ENCODE data around the gene AGBL1. TPM values are rescaled to one million over a fixed set of nuclear protein-coding genes. Genes with fewer than 3 reads are reported as not detected.

AGBL1 gene
- total and polyA plus RNA-seq, 2 experiments from 2014 or later: 0.03 TPM; not detected in 1

- TF ChIP-seq, protein P1, sequence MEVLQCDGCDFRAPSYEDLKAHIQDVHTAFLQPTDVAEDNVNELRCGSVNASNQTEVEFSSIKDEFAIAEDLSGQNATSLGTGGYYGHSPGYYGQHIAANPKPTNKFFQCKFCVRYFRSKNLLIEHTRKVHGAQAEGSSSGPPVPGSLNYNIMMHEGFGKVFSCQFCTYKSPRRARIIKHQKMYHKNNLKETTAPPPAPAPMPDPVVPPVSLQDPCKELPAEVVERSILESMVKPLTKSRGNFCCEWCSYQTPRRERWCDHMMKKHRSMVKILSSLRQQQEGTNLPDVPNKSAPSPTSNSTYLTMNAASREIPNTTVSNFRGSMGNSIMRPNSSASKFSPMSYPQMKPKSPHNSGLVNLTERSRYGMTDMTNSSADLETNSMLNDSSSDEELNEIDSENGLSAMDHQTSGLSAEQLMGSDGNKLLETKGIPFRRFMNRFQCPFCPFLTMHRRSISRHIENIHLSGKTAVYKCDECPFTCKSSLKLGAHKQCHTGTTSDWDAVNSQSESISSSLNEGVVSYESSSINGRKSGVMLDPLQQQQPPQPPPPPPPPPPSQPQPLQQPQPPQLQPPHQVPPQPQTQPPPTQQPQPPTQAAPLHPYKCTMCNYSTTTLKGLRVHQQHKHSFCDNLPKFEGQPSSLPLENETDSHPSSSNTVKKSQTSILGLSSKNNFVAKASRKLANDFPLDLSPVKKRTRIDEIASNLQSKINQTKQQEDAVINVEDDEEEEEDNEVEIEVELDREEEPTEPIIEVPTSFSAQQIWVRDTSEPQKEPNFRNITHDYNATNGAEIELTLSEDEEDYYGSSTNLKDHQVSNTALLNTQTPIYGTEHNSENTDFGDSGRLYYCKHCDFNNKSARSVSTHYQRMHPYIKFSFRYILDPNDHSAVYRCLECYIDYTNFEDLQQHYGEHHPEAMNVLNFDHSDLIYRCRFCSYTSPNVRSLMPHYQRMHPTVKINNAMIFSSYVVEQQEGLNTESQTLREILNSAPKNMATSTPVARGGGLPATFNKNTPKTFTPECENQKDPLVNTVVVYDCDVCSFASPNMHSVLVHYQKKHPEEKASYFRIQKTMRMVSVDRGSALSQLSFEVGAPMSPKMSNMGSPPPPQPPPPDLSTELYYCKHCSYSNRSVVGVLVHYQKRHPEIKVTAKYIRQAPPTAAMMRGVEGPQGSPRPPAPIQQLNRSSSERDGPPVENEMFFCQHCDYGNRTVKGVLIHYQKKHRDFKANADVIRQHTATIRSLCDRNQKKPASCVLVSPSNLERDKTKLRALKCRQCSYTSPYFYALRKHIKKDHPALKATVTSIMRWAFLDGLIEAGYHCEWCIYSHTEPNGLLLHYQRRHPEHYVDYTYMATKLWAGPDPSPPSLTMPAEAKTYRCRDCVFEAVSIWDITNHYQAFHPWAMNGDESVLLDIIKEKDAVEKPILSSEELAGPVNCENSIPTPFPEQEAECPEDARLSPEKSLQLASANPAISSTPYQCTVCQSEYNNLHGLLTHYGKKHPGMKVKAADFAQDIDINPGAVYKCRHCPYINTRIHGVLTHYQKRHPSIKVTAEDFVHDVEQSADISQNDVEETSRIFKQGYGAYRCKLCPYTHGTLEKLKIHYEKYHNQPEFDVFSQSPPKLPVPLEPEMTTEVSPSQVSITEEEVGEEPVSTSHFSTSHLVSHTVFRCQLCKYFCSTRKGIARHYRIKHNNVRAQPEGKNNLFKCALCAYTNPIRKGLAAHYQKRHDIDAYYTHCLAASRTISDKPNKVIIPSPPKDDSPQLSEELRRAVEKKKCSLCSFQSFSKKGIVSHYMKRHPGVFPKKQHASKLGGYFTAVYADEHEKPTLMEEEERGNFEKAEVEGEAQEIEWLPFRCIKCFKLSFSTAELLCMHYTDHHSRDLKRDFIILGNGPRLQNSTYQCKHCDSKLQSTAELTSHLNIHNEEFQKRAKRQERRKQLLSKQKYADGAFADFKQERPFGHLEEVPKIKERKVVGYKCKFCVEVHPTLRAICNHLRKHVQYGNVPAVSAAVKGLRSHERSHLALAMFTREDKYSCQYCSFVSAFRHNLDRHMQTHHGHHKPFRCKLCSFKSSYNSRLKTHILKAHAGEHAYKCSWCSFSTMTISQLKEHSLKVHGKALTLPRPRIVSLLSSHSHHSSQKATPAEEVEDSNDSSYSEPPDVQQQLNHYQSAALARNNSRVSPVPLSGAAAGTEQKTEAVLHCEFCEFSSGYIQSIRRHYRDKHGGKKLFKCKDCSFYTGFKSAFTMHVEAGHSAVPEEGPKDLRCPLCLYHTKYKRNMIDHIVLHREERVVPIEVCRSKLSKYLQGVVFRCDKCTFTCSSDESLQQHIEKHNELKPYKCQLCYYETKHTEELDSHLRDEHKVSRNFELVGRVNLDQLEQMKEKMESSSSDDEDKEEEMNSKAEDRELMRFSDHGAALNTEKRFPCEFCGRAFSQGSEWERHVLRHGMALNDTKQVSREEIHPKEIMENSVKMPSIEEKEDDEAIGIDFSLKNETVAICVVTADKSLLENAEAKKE (CRISPR knock-in tag; IDR thresholded peaks at IDR 0.05): no peak
- TF ChIP-seq NANOG (IDR thresholded peaks at IDR 0.05; ENCODE audit: borderline replicate concordance) (no peak), ZNF114 (CRISPR knock-in tag; IDR thresholded peaks at IDR 0.05) (no peak), ZNF331 (CRISPR knock-in tag; IDR thresholded peaks at IDR 0.05; ENCODE audit: low read depth) (no peak)
Measured at GRCh38 chr15:86408261-86408660, 328.6 kb downstream of the AGBL1 start (continued).

GRCh38 chr15:86411916-86412315 lies 332.2 kb downstream of the AGBL1 start:
- Histone ChIP-seq H3K4me2 (no peak overlapping the region), H3K79me2 (replicated peaks; ENCODE audit: insufficient read depth) (no peaks in the 10 kb centered on the region), H3K36me3 (ENCODE audit: insufficient read depth) (no peaks in the 10 kb centered on the region), H3F3A (replicated peaks; ENCODE audit: low read depth) (no peaks in the 10 kb centered on the region), H4K20me1 (replicated peaks; ENCODE audit: insufficient read depth) (no peaks in the 10 kb centered on the region), H3K9me2 (ENCODE audit: insufficient read depth) (peaks cover 3% of the 10 kb centered on the region; the same call in 1 of the 2 replicates), H3K4me3 (no peak overlapping the region), H3K27ac (ENCODE audit: low read depth) (no peak overlapping the region), H2AFZ (no peak overlapping the region), H3K27me3 (ENCODE audit: insufficient read depth) (no peaks in the 10 kb centered on the region), H3K4me1 (ENCODE audit: insufficient read depth) (peaks cover 14% of the 10 kb centered on the region)
- DNase-seq (ENCODE audit: low spot score): no peak
- no peaks in the 10 kb centered on the region for H3K36me3 Mint-ChIP-seq (ENCODE audit: low read depth)
- H3K27me3 Mint-ChIP-seq (ENCODE audit: insufficient read depth, low read depth, poor library complexity): no peaks in the 10 kb centered on the region
- ATAC-seq: no peak
- no peak overlapping the region for H3K27ac Mint-ChIP-seq
- H3K4me3 Mint-ChIP-seq: no peak overlapping the region
- H3K4me1 Mint-ChIP-seq: peaks cover 21% of the 10 kb centered on the region; the same call in 2 of the 3 replicates
- H3K9me3 Mint-ChIP-seq: no peaks in the 10 kb centered on the region; the same call in 2 of the 3 replicates
- TF ChIP-seq, protein P2, sequence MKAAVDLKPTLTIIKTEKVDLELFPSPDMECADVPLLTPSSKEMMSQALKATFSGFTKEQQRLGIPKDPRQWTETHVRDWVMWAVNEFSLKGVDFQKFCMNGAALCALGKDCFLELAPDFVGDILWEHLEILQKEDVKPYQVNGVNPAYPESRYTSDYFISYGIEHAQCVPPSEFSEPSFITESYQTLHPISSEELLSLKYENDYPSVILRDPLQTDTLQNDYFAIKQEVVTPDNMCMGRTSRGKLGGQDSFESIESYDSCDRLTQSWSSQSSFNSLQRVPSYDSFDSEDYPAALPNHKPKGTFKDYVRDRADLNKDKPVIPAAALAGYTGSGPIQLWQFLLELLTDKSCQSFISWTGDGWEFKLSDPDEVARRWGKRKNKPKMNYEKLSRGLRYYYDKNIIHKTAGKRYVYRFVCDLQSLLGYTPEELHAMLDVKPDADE (IDR thresholded peaks at IDR 0.05): no peak
- TF ChIP-seq EZH2phosphoT487 (IDR thresholded peaks at IDR 0.05; ENCODE audit: unreplicated experiment): no peak
- no peak for TF ChIP-seq STAT1 (IDR thresholded peaks at IDR 0.05; ENCODE audit: unreplicated experiment)
- no peak for TF ChIP-seq CREB1 (CRISPR knock-in tag; IDR thresholded peaks at IDR 0.05; ENCODE audit: low read depth)
- no peak for TF ChIP-seq NANOG (IDR thresholded peaks at IDR 0.05; ENCODE audit: borderline replicate concordance)
- TF ChIP-seq, protein P1 (CRISPR knock-in tag; IDR thresholded peaks at IDR 0.05): no peak

All from GM23338 (cell line).